Gastrocnemius medialis (tissue), 4 donors: ENCODE data around the gene GCKR.

Experiments used
- CTCF ChIP-seq, 5 experiments: fragments of 450-650 bp in 3 of 5; fragments of 200-600 bp in 2 of 5; sonication (generic) in 2 of 5; IDR thresholded peaks in 4 of 5; conservative IDR thresholded peaks in 1 of 5; 1 replicate in 4 of 5; 2 replicates in 1 of 5; pipeline ENCODE4 v1.5.1; 2016 to 2019; ENCODE audit warnings: antibody characterized with exemption in 5 of 5, mild to moderate bottlenecking in 3 of 5, moderate library complexity in 3 of 5
- POLR2A ChIP-seq, 2 donors: fragments of 450-650 bp; IDR thresholded peaks; one replicate each; pipeline ENCODE4 v1.6.1; 2017; ENCODE audit warnings: antibody characterized with exemption in 2 of 2, mild to moderate bottlenecking in 2 of 2, moderate library complexity in 2 of 2

- TF ChIP-seq CTCF (IDR thresholded peaks at IDR 0.05 in 4 of 5, conservative IDR thresholded peaks at IDR 0.05 in 1 of 5) (no peak), POLR2A (IDR thresholded peaks at IDR 0.05) (no peak)
Measured at GRCh38 chr2:27489118-27489497, 7.5 kb upstream of the GCKR start.
